Activated T-cell treated with anti-CD3 and anti-CD28 coated beads for 24 hours (primary cell): ENCODE results near the gene PLEKHM2.
"Not testable (repeated sequence)": the region's sequence is repeated elsewhere in the genome, so short reads cannot be mapped to it uniquely, and the experiment has no call there.

Experiments
- DNase-seq: peaks from one replicate; pipeline ENCODE4 v3.0.0-alpha.2; 2020; ENCODE audit warnings: low read depth

The PLEKHM2 gene

DNA sequence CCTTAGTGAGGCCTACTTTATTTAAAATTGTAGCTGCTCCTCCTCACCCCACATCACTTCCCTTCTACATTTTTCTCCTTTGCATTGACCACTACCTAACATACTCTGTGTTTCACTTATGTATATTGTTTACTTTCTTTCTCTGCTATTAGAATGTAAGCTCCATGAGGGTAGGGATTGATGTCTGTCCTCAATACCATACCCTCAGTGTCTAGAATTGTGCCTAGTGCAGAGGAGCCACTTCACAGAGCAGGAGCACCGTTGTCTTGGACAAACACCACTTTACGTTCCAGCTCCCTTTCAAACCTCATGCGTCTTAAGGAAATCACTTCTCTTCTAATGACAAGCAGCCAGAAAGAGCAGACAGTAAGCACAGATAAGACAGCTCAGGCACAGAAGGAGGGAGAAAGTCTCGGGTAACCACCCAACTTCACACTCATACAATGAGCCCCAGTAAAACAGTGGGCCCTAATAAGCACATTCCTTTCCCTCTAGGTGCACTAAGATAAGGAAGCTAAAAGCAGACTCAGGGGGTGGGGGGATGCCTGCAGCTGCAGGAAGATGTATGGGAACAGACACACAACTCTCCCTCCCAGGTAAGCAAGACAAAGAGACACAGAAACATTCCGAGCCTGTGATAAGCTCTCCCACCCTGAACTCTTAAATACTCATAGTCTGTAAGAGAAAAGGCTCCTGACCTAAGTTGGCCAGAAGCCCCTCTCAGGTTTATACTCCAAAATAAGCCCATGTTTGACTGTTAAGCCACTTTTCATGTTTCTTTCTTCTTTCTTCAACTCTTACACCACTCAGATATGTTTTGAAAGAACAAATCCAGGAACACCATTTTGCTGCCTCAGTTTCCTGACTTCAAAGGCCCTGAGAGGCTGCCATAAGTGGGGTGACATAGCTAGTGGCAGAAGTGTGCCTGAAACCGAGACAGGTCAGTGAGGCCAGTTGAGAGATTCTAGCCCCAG is 7.1 kb upstream of the PLEKHM2 start:
- no peak for DNase-seq

DNA sequence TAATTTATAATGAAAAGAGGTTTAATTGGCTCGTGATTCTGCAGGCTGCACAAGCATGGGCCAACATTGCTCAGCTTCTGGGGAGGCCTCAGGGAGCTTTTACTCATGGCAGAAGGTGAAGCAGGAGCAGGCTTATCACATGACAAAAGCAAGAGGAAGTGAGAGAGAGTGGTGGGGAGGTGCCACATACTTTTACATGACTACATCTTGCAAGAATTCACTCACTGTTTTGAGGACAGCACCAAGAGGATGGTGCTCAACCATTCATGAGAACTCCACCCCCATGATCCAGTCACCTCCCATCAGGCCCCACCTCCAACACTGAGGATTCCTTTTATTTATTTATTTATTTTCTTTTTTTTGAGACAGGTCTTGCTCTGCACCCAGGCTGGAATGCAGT is 5.5 kb upstream of the PLEKHM2 start:
- DNase-seq = no peak

DNA sequence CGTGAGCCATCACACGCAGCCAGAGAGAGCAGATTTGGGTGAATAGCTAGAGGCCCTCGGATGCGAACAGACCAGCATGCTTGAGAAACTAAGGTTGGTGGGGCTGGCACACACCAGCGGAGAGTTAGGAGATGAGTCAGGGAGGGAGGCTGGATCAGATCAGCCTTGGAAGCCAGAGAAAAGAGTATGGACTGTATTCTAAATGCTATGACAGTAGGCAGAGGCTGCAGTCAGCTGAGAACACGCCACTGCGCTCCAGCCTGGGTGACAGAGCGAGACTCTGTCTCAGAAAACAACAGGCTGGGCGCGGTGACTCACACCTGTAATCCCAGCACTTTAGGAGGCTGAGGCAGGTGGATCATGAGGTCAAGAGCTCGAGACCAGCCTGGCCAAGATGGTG is 4.0 kb upstream of the PLEKHM2 start:
- DNase-seq = no peak

DNA sequence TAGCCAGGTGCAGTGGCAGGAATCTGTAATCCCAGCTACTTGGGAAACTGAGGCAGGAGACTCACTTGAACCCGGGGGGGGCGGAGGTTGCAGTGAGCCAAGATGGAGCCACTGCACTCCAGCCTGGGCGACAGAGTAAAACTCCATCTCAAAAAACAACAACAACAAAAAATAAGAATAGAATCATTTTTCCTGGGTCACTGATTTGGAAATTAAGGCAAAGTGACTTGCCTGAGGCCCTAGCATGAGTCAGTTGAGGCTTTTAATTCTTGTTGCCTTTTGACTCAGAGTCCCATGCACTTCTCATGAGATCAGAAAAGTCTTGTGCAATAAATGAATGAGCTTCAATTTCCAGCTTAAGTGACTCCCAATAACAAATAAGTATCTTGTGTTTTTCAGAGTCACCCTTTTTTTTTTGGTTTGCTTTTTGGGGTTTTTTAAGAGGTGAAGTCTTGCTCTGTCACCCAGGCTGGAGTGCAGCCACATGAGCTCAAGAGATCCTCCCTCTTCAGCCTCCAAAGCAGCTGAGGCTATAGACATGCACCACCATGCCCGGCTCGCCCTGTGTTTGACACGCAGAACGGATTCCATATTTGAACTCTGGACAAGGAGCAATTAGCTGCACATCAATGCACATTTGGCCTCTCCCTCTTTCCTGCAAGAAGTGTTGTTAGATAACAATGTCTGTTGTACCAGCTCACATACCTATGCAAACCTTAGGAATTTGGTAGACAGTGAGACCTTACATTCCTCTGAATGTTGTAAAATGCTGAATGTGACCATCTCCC is 3.4 kb upstream of the PLEKHM2 start:
- no peak for DNase-seq

DNA sequence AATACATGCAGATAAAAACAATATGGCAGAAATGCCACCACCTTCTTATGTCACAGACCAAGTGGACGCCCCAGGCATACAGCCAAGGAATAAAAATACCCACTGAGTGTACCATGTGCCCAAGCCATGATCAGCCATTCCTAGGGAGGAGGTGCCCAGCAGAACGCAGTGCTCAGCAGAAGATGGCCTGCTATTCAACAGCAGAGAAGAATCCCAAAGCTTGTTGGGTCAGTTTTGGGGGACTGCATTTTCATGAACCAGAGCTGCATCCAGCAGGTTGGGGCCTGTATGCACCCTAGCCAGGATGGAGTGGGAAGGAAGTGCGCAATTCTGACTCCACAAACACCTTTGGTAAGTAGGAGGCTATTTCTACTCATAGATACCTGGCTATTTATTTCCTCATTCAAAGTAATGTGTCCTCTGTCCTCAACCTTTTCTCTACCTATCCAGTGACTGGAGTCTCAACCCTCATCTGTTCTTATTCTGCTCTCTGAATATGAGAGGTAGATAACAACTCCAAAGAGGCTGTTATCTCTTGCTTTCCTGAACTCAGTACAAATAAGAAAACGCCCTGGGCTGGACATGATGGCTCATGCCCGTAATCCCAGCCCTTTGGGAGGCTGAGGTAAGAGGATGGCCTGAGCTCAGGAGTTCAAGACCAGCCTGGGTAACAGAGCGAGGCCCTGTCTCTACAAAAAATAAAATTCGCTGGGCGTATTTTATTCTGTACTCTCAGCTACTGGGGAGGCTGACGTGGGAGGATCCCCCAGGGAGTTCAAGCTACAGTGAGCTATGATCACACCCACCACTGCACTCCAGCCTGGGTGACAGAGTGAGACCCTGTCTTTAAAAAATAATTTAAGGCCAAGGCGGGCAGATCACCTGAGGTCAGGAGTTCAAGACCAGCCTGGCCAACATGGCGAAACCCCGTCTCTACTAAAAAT is 2.5 kb upstream of the PLEKHM2 start:
- DNase-seq = no peak

DNA sequence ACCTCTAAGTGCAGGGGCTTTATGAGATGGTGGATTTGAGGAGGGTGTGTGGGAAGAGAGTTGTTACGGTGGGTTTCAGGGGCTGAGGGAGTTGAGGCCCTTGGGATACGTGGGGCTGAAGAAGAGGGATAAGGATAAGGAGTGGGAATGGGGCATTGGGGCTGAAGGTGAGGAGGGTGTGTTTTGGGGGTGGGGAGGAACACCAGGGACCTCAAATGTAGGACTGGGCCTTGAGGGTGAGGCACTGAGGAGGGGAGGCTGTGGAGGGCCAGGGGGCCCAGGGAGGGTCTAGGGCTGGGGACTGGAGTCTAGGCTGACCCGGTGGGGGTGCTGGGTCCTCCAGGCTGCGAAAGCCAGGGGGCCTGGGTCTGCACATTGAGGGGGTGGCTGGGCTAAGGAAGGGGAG is 1.2 kb upstream of the PLEKHM2 start:
- DNase-seq = no peak

DNA sequence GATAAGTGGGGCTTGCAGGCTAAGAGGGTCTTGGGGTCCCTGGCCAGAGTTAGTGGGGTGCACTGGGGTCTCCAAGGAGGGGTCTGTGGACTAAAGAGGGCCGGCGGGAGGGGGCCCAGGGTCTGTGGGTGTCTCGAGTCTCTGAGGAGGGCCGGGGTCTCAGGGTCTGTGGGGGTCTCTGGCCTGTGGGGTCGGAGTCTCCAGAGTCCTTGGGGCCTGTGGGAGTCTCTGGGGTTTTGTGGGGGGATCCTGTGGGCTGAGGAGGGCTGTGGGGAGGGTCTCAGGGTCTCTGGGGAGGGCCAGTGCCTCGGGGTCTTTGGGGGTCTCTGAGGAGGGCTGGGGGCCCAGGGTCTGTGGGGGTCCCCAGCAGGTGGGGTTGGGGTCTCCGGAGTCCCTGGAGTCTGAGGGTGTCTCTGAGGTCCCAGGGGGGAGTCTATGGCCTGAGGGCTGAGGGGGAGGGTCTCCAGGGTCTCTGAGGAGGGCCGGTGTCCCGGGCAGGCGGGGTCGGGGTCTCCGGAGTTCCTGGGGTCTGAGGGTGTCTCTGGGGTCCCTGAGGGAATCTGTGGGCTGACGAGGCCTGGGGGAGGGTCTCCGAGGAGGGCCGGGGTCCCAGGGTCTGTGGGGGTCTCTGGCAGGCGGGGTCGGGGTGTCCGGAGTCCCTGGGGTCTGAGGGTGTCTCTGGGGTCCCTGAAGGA is 628 bp upstream of the PLEKHM2 start:
- no peak for DNase-seq

DNA sequence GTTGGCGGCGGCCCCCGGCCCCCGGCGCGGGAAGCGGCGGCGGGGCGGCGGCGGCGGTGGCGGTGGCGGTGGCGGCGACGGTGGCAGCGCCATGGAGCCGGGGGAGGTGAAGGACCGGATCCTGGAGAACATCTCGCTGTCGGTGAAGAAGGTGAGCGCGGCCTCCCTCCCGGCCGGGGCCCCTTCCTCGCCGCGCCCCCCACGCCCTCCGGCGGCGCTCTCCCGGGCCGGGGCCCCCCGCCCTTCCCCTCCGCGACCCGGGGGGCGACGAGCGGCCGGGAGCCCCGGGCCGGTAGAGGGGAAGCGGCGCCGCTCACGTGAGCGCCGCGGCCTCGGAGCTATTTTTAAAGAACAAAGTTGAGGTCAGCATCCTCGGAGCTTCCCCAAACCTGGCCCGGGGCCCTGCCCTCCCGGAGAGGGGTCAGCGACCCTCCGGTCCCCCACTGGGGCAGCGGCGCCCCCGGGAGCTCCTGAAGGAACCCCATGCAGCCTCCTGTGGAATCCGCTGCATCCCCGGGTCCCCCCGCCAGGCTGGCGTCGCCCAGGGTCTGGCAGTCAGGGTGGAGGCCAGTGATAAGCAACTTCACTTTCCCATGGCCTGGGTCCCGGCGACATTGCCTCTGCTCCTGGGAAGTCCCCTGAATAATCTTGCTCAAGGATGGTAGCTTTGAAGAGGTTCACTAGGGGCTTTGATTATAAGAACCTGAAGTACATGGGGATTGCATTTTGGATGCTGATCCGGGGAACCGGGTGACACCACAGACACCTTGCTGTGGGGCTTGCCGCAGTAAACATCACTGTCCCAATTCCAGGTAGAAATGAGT is 560 bp downstream of the PLEKHM2 start:
- no peak for DNase-seq

DNA sequence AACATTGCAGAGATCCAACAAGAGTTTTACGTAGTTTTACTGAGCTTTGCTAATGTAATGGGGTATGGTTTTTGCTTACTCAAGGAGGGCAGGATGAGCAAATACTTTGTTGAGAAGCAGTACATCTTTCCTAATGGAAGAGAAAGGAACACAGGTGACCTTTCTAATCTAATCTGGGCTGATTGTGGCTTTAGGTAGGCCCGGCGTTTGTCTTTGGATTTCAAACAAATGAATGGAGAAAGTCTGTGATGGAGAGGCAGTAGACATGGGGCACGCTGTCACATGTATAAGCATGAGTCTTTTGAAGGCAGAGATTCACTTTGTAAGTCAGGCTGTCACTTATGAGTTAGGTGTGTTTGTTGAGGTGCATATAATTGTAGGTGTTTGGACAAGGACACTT is 1.7 kb downstream of the PLEKHM2 start:
- no peak for DNase-seq

DNA sequence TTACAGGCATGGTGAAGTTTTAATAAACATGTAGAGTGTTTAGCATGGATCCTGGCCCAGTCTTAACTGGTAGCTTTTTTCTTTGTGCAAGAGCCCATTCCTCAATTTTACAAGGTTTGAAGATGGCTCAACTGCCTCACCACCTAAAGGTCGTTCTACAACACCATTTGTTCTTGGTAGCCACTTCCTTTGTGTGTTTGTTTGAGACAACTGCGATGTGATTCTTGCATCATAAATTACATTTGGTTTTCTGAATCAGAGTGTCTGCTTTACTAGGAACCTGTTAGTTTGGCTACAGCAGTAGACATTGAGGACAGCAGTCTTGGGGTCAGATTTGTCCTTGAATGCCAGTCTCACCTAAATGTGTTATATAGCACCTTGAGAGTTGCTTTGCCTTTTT is 3.3 kb downstream of the PLEKHM2 start:
- no peak for DNase-seq

DNA sequence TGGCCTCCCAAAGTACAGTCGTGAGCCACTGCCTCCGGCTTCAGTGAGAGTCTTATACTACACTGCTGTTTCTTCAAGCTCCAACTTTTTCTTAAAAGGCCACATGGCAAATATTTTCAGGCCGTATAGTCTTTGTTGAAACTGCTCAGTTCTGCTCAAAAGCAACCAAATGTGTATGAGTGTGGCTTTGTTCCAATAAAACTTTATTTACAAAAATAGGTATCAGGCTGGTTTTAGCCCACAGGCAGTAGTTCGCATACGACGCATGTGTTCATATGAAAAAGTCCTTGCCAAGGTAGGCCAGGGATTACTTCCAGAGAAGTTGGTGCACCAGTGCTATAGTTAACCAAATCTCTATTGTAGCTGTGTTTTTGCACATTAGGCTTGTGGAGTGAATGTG is 6.2 kb downstream of the PLEKHM2 start:
- DNase-seq = no peak

DNA sequence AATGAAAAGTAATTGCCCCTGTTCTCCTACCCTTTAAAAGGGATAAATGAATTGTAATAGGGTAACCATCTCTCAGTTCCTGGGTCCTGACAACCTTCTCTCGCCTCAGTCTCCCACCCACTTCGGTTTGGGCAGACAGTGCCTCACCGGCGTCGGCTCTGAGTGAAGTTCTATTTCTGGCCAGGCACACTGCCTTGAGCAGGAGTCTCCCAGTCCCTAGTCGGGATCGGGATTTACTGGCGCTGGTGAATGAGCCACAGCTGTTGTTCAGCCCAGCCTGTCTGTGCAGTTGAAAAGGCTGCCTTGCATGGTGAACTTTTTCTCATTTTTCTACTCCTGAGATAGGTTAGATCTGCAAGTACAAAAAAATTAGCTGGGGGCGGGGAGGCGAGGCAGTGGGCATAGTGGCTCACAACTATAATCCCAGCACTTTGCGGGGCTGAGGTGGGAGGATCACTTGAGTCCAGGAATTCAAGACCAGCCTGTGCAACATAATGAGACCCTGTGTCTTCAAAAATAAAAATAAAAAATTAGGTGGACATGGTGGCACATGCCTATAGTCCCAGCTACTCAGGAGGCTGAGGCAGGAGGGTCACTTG is 7.4 kb downstream of the PLEKHM2 start:
- DNase-seq = no peak

DNA sequence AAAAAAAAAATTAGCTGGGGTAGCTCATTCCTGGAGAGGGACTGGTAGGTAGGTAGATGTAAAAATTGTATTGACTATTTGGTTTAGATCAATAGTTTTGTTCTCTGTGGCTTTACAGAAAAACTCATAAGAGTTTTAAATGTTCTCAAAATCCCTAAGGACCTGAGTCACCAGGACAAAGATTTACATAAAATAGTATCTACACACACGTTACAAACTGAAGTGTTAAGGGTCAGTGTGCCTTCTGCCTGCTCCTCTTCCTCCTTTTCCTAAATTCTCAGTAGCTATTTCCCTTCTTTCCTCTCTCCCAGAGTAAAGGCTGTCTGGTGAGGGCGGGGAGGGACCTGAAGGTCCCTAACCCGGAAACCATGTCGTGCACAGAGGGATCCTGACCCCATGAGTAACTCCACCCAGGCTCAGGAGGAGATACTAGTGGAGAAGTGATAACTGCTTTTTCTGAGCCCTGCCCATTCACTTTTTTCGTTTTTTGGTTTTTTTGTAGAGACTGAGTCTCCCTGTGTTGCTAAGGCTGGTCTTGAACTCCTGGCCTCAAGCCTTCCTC is 8.1 kb downstream of the PLEKHM2 start:
- no peak for DNase-seq

DNA sequence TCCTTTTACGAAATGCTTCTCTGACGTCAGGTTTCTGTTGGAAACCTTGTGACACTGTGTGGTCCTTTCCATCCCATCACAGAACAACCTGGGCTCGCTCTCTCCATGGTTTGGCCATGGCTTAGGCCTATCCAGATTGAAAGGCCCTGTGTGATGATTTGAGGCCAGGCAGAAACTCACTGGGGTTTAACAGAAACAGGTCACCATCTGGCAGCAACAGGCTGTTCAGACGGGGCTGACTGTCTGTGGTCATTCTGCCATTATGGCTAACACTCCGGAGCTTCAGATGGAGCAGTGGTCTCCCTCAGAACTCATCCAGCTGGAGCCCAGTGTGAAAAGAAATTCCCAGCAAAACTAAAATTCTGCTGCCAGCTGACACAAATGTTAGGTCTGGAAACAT is 9.3 kb downstream of the PLEKHM2 start:
- DNase-seq = no peak

DNA sequence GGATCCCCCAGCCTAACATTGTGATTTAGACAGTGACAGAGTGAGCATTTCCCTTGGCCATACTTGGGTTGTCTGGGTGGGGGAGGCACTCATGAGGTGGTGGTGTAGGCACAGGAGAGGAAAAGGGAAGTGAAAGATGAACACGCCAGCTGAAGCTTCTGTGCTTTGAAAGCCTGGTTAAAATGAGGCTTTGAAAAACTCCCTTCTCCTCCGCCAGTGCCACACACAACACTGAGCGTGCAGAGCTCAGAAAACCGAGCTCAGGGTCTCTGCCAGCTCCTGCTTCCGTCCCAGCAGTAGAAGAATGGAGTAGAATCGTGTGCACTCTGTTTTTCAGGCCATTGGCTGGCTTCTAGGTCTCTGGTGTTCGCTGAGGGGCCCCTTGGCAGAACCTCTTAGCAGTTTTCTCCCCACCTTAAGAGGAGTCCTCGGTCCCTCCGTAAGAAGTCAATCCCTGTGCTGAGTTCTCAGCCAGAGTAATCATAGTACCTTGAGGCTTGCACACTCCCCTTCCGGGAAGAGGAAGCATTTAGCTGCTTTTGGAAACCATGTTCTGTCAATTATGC is 12.9 kb downstream of the PLEKHM2 start:
- DNase-seq = peak; percentile 17

DNA sequence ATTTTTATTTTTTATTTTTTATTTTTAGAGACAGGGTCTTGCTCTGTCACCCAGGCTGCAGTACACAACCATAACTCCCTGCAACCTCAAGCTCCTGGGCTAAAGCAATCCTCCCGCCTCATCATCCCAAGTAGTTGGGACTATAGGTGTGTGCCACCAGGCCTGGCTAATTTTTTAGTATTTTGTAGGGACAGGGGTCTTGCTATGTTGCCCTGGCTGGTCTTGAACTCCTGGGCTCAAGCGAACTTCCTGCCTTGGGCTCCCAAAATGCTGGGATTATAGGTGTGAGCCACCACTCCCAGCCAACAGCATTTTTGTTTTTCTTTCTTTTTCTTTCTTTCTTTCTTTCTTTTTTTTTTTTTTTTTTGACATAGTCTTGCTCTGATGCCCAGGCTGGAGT is 14.1 kb downstream of the PLEKHM2 start:
- DNase-seq = no peak

DNA sequence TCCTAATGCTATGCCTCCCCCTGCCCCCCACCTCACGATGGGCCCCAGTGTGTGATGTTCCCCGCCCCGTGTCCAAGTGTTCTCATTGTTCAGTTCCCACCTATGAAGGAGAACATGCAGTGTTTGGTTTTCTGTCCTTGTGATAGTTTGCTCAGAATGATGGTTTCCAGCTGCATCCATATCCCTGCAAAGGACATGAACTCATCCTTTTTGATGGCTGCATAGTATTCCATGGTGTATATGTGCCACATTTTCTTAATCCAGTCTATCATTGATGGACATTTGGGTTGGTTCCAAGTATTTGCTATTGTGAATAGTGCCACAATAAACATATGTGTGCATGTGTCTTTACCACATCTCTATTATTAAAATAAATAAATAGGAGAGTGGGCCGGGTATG is 15.2 kb downstream of the PLEKHM2 start:
- not testable (repeated sequence) for DNase-seq

DNA sequence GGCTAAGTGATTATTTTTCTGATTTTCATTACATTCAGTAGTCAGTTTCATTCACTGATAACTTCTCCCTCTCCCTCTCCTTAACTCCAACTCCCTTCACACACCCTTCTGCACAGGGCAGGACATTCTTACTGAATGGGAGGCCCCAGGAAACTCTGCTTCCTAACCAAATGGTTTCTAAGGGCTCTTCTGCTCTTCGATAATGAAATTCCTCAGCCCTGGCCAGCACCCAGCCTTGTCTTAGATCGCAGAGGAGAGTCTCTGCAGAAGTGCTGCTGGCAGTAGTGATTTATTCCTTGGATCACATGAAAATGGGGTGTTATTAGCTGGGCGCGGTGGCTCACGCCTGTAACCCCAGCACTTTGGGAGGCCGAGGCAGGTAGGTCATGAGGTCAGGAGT is 16.4 kb downstream of the PLEKHM2 start:
- no peak for DNase-seq

DNA sequence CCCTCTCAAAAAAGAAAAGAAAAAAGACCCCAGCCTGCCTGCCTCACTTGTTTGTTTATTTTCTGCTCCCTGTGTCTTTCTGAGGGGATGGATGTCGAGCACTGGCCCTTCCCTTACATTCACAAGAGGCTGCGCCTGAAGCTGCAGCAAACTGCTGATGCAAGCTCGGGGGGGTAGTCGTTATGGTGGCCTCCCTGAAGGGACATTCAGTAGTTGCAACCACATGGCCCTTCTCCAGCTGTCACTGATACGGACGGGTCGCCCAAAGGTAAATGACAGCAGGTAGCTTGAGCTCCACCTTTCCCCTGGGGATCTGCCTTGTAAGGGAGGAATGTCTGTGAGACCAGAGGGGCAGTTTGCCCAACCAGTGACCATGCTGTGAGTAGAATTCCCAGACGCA is 17.7 kb downstream of the PLEKHM2 start:
- no peak for DNase-seq
